ENCODE data around the gene ABCA13.

DNA sequence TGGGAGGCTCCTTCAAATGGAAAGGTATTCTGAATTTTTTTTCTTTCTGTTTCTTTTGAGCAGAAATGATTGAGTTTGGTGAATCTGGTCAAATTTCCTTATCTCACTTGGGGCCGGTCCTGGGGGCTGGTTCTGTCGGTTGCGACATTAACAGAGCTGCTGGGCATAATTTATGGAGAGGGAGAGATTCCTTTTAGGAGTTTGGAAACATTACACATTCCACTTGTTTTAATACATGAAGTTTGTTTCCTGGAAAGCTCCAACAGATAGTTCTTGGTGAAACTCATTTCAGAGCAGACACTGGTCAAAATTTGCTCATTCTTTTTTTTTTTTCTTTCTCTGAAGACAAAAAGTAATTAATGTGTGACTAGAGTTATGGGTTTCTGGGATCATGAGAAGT, 129.9 kb downstream of the ABCA13 start:
- TF ChIP-seq POLR2AphosphoS5 (IDR thresholded peaks at IDR 0.05; ENCODE audit: low read depth, low read length) (no peak), SIN3A (IDR thresholded peaks at IDR 0.05; ENCODE audit: borderline replicate concordance, insufficient read depth, low read length) (no peak), TAF1 (IDR thresholded peaks at IDR 0.05; ENCODE audit: borderline replicate concordance, insufficient read depth, low read length) (no peak), REST (IDR thresholded peaks at IDR 0.05; ENCODE audit: insufficient read depth in 1 of 2, low read depth in 2 of 2, low read length in 2 of 2) (no peak), FOXP2 (optimal IDR thresholded peaks at IDR 0.05; ENCODE audit: borderline replicate concordance, extremely low read depth, extremely low read length, insufficient read depth) (no peak)
